WI38 (cell line): Measurements from ENCODE around the gene IPO11.

Experiments used
- H3K4me3 ChIP-seq: 2 replicates; pipeline ENCODE4 v1.5.1; 2011; ENCODE audit warnings: low read depth, mild to moderate bottlenecking, control low read depth, low read length
- CTCF ChIP-seq: IDR thresholded peaks from 2 replicates; pipeline ENCODE4 v1.5.1; 2012; ENCODE audit warnings: low read depth, mild to moderate bottlenecking, control low read depth, low read length

IPO11 gene

DNA sequence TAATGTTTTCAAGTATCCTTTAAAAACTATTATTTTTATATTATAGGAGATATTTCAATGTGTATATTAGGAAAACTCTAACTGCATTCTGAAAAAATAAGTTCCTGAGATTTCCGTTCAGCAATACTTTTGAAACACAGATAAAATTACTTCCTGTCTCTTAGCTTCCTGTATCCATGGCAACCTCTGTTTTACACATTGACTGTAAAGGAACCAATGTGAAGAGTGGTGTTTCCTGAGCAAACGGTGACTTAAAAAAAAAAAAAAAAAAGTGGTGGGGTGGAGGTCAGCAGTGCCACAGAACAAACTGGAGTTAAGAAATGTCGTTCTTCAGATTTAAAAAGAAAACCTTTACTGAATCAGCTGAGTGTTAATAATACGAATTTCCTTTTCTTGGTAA is 166.0 kb downstream of the IPO11 start, which contains the start of gene LRRC70:
TSS of gene LRRC70 (plus strand) at position 280 of the 400 bp plus-strand sequence. CDS start 620 bp downstream, outside the sequence.
- TF ChIP-seq CTCF: no peak
- H3K4me3 ChIP-seq: no peak within 1 kb of the TSS

DNA sequence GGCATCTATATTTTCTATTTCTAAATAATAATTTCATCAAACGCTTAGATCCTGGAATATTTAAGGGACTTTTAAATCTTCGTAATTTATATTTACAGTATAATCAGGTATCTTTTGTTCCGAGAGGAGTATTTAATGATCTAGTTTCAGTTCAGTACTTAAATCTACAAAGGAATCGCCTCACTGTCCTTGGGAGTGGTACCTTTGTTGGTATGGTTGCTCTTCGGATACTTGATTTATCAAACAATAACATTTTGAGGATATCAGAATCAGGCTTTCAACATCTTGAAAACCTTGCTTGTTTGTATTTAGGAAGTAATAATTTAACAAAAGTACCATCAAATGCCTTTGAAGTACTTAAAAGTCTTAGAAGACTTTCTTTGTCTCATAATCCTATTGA is 167.2 kb downstream of the IPO11 start:
- no peak overlapping the region for H3K4me3 ChIP-seq
- no peak for TF ChIP-seq CTCF

DNA sequence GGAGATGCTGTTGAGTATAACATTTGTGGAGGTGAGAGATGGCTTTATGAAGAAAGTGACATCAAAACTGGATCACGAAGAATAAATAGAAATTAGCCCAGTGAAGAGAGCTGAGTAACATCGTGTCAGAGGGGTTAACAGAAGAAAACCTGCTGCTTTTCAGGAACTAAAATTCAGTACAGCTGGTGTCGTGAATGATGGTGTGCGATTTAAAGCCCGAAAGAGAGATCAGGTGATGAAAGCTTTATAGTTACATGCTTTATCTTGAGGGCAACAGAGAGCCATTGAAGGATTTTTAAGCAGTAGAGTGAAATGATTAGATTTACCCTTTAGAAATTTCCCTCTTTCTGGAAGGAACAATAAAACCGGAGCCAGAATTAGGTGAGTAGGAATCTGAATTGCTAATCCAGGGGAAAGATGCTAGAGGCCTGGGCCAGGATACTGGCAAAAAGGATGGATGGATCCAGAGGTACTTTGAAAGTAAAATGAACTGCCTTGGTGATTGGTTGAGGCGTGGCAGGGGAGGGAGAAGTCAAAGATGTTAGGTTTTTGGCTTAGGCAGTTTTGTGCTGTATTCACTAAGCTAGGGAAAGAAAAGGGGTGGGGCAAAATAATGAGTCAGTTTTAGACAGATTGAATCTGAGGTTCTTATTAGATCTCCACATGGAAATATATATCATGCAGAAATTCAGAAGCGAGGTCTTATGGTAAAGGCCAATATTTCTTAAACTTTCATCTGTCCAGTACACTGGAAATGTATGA is 169.5 kb downstream of the IPO11 start:
- no peak overlapping the region for H3K4me3 ChIP-seq
- no peak for TF ChIP-seq CTCF

DNA sequence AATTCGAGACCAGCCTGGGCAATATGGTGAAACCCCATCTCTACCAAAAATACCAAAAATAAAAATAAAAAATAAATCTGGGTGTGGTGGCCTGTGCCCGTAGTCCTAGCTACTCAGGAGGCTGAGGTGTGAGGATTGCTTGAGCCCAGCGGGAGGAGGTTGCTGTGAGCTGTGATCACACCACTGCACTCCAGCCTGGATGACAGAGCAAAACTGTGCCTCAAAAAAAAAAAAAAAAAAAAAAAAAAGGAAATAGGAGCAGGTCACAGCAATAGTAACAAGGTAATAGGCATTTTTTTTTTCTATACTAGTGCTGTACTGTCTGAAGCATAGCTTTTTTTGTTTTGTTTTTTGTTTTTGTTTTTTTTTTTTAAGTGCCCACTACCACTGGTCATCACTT is 171.8 kb downstream of the IPO11 start:
- H3K4me3 ChIP-seq: no peak overlapping the region
- no peak for TF ChIP-seq CTCF

DNA sequence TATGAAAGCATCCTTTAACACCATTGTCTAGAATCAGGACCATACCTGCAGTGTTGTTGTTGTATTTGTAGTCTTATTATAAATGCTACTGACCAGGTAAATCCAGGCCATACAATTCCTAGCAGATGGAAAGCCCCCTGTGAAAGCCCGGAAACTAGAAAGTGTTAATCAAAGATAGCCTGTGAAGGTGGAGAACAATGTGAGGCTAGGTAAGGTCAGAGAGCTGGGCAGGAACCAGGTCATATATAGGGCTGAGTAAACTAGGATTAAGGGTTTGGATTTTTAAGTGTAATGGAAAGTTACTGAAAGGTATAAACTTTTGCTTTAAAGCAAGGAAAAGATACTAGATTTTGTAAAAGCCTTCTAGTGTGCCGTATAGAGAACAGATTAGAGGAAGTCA is 172.7 kb downstream of the IPO11 start:
- no peak overlapping the region for H3K4me3 ChIP-seq
- no peak for TF ChIP-seq CTCF

GRCh38 chr5:62585751-62586150 is 173.2 kb downstream of the IPO11 start:
- H3K4me3 ChIP-seq: no peak overlapping the region

GRCh38 chr5:62587737-62588136 is 175.2 kb downstream of the IPO11 start:
- no peak overlapping the region for H3K4me3 ChIP-seq
- TF ChIP-seq CTCF: no peak

More at GRCh38 chr5:62585751-62586150, 173.2 kb downstream of the IPO11 start:
- no peak for TF ChIP-seq CTCF
